Activated B cell treated with CpG ODN at 0.5 μM for 24 hours (primary cell): Measurements from ENCODE around the gene CCDC92B. TPM values are rescaled to one million over a fixed set of nuclear protein-coding genes. Genes with fewer than 3 reads are reported as not detected.

Source experiments
- ATAC-seq: fragments of 200-7000 bp; cut with Tn5 transposase; one replicate; pipeline ENCODE4 v1.10.0; 2021; ENCODE audit warnings: low read depth, mild to moderate bottlenecking, moderate library complexity
- CTCF ChIA-PET: fragments of 350-600 bp; sonication (Branson Sonifier 250); formaldehyde crosslinking; loops from one replicate; lab custom pipeline; 2021; ENCODE audit warnings: antibody characterized with exemption; lab: Charles Lee
- POLR2A ChIA-PET: fragments of 350-600 bp; sonication (Branson Sonifier 250); formaldehyde crosslinking; loops from one replicate; lab custom pipeline; 2021; ENCODE audit warnings: antibody characterized with exemption; lab: Charles Lee
- DNase-seq: peaks from one replicate; pipeline ENCODE4 v3.0.0; 2022
- H3K27ac Mint-ChIP-seq: one replicate; pipeline ENCODE4 v1.8.0; 2020; ENCODE audit warnings: mixed read lengths
- H3K27me3 Mint-ChIP-seq: one replicate; pipeline ENCODE4 v1.8.0; 2021; ENCODE audit warnings: mixed read lengths
- H3K36me3 Mint-ChIP-seq: one replicate; pipeline ENCODE4 v1.8.0; 2021; ENCODE audit warnings: low read depth, mixed read lengths
- H3K4me1 Mint-ChIP-seq: one replicate; pipeline ENCODE4 v1.8.0; 2021; ENCODE audit warnings: mixed read lengths
- H3K4me3 Mint-ChIP-seq: one replicate; pipeline ENCODE4 v1.8.0; 2020; ENCODE audit warnings: mild to moderate bottlenecking, mixed read lengths
- H3K9me3 Mint-ChIP-seq: one replicate; pipeline ENCODE4 v1.8.0; 2020; ENCODE audit warnings: mixed read lengths
- intact Hi-C: fragments of 100-400 bp; cut with micrococcal nuclease; formaldehyde crosslinking; loops from one replicate; pipeline ENCODE4 v1.15.1; 2024
- total RNA-seq: library from RNA; stranded (reverse); gene quantifications from 2 replicates; pipeline ENCODE4 v1.2.3, GENCODE V29; 2022
- TF ChIP-seq, protein P1 (sequence below): fragments of 200-600 bp; IDR thresholded peaks from one replicate; pipeline ENCODE4 v1.8.0; 2022; ENCODE audit warnings: antibody characterized with exemption, mild to moderate bottlenecking

Gene CCDC92B
- total RNA-seq, 1 donor from 2014 or later = not detected

DNA sequence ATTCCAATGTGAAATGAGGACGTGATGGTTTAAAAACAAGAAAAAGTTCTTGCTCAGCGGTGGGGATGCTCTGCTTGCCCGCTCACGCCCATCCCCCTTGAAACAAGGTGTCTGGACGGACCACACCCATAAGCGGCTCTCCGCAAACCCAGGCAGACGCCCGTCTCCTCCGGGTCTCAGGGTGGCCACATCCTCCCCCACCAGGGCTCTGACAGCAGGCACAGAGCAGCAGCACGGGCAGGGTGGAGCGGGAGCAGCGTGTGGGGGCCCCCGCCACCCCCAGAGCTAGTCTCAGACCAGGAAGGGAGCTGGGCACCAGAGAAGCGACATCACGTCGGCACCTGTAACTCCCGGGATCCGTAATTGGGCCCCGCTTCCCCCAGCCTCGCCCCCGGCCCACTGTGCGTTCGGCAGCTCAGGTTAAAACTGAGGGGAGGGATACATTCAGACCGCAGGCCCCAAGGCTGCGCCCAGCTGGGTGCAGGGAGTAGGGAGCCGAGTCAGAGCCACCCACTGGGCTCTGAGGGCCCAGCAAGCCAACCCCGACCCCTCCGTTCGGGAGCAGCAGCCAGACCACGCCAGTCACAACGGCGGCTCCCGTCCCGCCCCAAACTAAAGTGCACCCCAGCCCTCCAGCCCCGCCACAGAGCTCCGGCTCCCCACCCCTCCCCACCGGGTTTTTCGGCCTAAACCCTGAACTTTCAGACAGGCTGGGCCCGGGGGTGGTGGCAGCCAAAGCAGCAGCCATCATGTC lies 59.9 kb downstream of the CCDC92B start:
- no peaks in the 10 kb centered on the region for H3K27me3 Mint-ChIP-seq
- H3K4me3 Mint-ChIP-seq = no peak overlapping the region
- CTCF ChIA-PET = no interaction called here
- intact Hi-C loops = no loop called here
- DNase-seq (no peak), ATAC-seq (no peak)
- no peak overlapping the region for H3K27ac Mint-ChIP-seq
- POLR2A ChIA-PET = no interaction called here
- TF ChIP-seq, protein P1, sequence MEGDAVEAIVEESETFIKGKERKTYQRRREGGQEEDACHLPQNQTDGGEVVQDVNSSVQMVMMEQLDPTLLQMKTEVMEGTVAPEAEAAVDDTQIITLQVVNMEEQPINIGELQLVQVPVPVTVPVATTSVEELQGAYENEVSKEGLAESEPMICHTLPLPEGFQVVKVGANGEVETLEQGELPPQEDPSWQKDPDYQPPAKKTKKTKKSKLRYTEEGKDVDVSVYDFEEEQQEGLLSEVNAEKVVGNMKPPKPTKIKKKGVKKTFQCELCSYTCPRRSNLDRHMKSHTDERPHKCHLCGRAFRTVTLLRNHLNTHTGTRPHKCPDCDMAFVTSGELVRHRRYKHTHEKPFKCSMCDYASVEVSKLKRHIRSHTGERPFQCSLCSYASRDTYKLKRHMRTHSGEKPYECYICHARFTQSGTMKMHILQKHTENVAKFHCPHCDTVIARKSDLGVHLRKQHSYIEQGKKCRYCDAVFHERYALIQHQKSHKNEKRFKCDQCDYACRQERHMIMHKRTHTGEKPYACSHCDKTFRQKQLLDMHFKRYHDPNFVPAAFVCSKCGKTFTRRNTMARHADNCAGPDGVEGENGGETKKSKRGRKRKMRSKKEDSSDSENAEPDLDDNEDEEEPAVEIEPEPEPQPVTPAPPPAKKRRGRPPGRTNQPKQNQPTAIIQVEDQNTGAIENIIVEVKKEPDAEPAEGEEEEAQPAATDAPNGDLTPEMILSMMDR = no peak
- H3K9me3 Mint-ChIP-seq = no peaks in the 10 kb centered on the region
- peaks cover 8% of the 10 kb centered on the region for H3K4me1 Mint-ChIP-seq
- H3K36me3 Mint-ChIP-seq = peaks cover 33% of the 10 kb centered on the region

DNA sequence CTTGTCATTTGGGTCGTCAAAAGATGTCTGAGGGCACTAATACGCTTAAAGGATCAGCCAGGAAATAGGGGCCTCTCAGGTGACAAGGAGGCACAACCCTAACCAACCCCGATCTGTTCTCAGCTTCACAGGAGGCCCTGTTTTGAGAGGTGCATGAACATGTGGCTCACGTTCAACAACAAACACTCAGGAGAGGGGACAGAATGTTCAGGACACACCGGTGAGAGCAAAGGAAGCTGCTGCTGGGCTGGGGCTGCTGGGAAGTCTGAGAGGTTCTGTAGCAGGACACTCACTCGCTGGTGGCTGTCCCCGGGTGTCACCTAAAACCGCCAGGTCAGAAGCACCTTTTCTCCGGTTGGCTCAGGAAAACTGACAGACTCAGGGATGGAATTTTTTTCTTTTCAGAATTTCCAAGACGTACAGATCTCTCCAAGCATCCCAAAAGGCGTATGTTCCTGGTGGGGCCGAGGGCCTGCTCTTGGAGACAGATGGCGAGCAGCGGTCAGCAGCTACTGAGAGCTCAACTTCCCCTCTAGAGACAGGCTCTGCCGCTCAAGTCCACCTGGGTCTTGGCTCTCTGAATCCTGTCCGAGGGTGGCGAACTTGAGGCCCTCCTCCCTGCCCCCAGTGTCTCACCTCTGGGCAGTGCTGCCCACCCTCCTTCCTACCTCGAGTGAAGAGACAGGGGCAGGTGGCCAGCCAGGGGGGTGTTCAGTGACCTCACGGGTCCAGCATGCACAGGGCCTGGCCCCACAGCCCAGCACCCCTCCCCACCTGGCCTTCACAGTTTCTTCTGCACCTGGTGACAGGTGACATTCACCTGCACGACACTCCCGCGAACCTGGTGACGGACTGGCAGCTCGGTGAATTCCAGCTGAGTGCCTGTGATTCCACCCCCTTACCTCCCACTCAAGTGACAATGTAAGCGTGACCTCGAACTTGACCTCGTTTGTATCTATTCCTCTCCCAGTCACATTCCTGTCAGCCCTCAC lies 60.8 kb downstream of the CCDC92B start:
- DNase-seq (no peak), ATAC-seq (no peak)
- TF ChIP-seq, protein P1 = no peak
- Mint-ChIP-seq H3K4me1 (peaks cover 8% of the 10 kb centered on the region), H3K27ac (no peak overlapping the region), H3K9me3 (no peaks in the 10 kb centered on the region), H3K27me3 (no peaks in the 10 kb centered on the region), H3K4me3 (no peak overlapping the region), H3K36me3 (peaks cover 36% of the 10 kb centered on the region)
- ChIA-PET POLR2A (no interaction called here), CTCF (no interaction called here)
- intact Hi-C loops = no loop called here

DNA sequence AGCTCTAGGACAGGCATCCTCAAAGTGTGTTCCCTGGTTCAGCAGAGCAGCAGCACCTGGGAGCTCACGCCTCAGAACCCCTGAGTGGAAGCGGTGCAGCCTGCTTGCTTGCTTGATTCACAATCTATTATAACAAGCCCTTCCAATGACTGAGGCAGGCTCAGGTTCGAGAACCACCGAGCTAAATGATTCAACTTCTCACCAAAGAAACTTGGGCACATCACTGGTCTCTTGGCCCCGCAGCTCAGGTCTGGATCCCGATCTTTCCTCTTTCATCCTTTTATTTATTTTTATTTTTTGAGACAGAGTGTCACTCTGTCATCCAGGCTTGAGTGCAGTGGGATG lies 62.4 kb downstream of the CCDC92B start:
- Mint-ChIP-seq H3K27me3 (no peaks in the 10 kb centered on the region), H3K9me3 (no peaks in the 10 kb centered on the region), H3K4me3 (no peak overlapping the region), H3K36me3 (peaks cover 43% of the 10 kb centered on the region), H3K27ac (peak overlapping the region; percentile 18), H3K4me1 (peaks cover 6% of the 10 kb centered on the region)
- ChIA-PET POLR2A (no interaction called here), CTCF (interaction anchor here (0.9 kb wide), 1 partner anchor 12 kb away, joined by 3 read pairs; no protein-coding TSS in a partner anchor)
- TF ChIP-seq, protein P1 = no peak
- DNase-seq = no peak
- intact Hi-C loops = no loop called here
- ATAC-seq = no peak

DNA sequence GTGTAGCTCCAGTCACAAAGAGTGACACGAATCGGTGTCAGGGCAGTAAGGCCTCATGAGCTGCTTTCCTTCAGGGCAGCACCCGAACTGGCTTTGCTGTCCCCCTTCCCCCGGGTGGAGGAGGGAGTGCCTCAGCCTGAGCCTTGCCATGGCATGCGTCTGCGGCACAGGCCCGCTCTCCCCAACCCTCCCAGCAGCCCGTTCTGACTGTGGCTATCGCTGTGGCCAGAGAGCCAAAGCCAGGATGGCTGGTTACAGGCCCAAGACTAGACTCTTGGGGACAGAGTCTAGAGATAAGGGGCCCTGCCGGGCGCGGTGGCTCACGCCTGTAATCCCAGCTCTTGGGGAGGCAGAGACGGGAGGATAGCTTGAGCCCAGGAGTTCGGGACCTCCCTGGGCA lies 63.8 kb downstream of the CCDC92B start:
- H3K9me3 Mint-ChIP-seq = no peaks in the 10 kb centered on the region

More for the DNA sequence above, 63.8 kb downstream of the CCDC92B start:
- DNase-seq (no peak), ATAC-seq (no peak)
- Mint-ChIP-seq H3K27me3 (no peaks in the 10 kb centered on the region), H3K36me3 (peaks cover 51% of the 10 kb centered on the region), H3K4me1 (peaks cover 6% of the 10 kb centered on the region), H3K27ac (no peak overlapping the region), H3K4me3 (no peak overlapping the region)
- ChIA-PET POLR2A (no interaction called here), CTCF (no interaction called here)
- TF ChIP-seq, protein P1 = no peak
- intact Hi-C loops = no loop called here
